Activated effector memory CD4-positive, alpha-beta T cell treated with Interleukin-2 at 50 U/mL for 16 hours (primary cell): ENCODE results near the gene CCNK.

Source experiments
- DNase-seq: peaks from one replicate; pipeline ENCODE4 v3.0.0-alpha.2; 2020

CCNK gene

DNA sequence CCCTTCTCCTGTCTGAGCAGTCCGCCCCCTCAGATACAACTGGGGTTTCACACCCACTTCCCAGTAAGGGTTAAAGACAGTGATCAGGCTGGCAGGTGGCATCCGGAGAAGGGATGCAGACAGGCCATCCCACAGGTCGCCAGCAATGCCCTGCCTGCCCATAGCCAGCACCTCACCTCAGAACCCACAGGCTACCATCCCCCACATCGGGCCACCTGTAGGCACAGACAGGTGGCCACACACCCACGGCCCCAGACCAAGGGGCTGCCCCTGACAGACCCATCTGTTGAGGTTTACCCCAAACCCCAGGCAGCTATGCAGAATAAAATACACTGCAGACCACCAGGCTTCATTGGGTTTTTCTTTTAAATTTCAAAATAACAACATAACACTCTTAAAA, 57.5 kb downstream of the CCNK start:
- no peak for DNase-seq

DNA sequence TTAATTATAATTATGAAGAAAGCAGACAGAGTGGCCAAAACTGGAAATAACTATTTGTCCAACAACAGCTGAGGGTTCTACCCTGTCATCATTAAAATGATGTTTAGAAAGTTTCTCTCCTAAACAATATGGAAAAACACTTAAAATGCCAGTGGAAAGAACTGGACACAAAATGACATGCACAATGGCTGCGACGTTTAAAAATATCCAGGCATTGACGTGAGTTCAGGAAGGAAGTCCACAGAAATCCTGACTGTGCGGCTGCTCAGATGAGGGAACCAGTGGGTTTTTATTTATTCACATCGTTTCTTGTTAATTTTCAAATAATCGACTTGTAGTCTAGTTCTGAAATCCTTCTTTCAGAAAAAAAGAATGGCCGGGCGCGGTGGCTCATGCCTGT, 58.3 kb downstream of the CCNK start:
- no peak for DNase-seq

DNA sequence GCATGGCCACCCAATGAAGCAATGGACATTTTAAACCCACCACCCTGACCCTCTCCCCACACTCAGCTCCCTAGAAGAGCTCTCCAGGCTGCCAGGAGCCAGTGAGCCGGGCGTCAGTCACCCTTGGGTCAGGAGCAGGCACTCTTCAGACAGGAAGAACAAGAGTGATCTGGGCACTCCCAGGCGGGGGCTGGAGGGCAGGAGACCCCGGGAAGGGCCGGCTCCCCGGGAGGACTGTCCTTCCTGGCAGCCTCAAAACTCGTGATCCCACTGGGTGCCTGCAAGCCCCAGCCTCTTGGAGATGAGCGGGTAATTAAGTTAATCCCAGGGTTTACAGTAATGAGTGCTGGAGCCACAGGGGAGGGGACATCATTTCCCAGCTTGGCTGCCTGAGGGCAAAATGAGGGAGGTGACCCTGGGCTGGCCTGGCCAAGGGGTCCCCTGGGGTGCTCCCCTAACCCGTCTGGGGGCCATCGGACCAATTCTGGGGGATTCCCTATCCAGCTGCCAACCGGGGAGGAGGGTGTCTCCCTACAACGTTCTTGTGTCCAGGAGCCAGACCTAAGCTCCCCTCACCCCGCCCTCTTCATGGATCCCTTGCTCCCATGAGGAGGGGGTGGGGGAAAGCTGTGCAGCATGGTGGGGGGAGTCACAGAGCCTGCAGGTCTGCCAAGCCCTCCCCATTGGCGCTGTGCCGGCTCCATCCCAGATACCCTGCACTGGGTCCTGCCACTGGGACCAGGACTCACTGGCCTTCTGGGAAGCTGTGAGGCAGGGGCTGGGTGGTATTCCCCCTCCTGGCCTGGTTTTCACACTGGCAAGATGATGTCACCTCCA, 59.2 kb downstream of the CCNK start:
- DNase-seq = no peak

- DNase-seq = no peak
Measured at GRCh38 chr14:99541211-99541610, 60.0 kb downstream of the CCNK start.

- no peak for DNase-seq
Measured at GRCh38 chr14:99541677-99542470, 60.7 kb downstream of the CCNK start.

GRCh38 chr14:99542566-99542965, 61.4 kb downstream of the CCNK start:
- DNase-seq = no peak

GRCh38 chr14:99543370-99543769, 62.2 kb downstream of the CCNK start:
- no peak for DNase-seq

- DNase-seq = no peak
Measured at GRCh38 chr14:99543985-99544384, 62.8 kb downstream of the CCNK start.

GRCh38 chr14:99544991-99545390, 63.8 kb downstream of the CCNK start:
- no peak for DNase-seq

- DNase-seq = no peak
Measured at GRCh38 chr14:99545586-99545985, 64.4 kb downstream of the CCNK start.

DNA sequence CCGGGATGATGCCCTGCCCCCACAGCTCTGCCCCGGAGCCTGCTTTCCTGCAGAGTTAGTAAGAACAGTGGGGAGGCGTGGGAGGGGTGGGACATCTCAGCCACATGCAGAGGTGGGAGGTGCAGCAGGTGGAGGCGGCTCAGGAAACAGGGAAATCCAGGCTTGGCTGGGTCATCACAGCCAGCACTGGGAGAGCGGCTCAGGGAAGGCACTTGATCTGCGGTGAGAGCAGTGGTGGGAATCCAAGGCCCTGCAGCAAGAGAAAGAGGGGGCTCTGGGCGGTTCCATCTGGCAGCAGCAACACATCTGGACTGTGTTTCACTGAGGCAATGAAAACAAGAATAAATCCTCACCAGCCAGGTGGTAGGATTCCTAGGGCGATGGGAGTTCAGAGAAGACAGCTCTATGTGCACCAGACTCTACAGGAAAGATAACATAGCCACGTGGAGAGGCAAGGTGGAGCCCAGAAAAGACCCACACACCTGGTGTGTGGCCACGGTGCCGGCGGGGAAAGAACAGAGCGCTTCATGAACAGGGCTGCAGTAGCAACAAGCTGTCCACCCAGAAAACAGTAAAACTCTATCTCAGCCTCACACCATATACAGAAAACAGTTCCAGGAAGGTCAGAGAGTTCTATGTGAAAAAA, 65.1 kb downstream of the CCNK start:
- no peak for DNase-seq

GRCh38 chr14:99548255-99548654, 67.0 kb downstream of the CCNK start:
- no peak for DNase-seq

GRCh38 chr14:99548871-99549515, 67.8 kb downstream of the CCNK start:
- no peak for DNase-seq

DNA sequence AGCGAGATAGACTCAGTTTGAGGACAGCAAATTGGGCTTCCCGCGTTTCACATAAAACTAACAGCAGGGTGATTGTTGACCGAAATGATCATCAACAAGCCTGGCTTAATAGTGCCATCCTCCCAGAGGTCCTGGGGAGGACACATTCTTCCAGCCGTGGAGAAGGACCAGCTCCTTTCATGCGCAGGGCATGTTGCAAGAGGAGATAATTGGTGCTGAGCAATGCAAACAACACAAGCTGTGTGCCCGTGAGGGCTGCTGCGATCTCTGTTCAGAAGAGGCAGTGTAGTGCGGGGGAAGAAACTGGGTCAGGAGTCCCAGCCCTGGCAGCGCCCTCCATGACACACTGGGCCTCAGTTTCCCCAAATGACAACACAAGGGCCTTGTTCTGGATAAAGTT, 68.5 kb downstream of the CCNK start:
- DNase-seq = no peak

GRCh38 chr14:99550387-99550992, 69.3 kb downstream of the CCNK start:
- no peak for DNase-seq

GRCh38 chr14:99551034-99551922, 70.1 kb downstream of the CCNK start:
- no peak for DNase-seq

GRCh38 chr14:99552021-99552553, 70.9 kb downstream of the CCNK start:
- DNase-seq = no peak

DNA sequence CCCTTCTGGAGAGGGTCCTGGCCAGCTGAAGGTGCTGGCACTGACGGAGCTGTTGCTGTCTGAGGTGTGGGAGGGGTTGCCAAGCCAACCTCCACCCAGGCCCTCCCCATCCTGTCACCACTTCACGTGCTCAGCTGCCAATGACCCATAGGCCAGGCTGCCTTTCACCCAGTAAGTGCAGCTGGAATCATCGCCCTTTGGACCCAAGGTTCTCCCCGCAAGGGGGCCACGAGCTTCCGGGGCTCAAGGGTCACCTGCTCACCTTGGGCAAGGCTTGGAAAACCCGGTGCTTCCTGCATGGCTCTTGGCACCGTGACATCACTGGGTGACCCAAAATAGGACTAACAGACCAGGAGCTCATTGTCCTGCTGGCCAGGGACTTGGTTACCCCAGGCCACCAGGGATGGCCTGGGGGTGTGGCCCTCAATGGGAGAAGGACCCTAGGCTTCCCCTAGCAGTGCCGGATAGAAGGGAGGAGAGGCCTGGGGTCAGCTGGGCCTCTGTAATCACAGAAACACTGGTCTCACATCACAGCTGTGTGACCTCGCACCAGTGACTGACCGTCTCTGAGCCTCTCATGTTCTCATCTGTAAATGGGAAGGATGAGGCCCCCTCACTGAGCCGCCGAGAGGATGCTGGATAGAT, 71.5 kb downstream of the CCNK start:
- no peak for DNase-seq

- no peak for DNase-seq
Measured at GRCh38 chr14:99554184-99554583, 73.0 kb downstream of the CCNK start.

DNA sequence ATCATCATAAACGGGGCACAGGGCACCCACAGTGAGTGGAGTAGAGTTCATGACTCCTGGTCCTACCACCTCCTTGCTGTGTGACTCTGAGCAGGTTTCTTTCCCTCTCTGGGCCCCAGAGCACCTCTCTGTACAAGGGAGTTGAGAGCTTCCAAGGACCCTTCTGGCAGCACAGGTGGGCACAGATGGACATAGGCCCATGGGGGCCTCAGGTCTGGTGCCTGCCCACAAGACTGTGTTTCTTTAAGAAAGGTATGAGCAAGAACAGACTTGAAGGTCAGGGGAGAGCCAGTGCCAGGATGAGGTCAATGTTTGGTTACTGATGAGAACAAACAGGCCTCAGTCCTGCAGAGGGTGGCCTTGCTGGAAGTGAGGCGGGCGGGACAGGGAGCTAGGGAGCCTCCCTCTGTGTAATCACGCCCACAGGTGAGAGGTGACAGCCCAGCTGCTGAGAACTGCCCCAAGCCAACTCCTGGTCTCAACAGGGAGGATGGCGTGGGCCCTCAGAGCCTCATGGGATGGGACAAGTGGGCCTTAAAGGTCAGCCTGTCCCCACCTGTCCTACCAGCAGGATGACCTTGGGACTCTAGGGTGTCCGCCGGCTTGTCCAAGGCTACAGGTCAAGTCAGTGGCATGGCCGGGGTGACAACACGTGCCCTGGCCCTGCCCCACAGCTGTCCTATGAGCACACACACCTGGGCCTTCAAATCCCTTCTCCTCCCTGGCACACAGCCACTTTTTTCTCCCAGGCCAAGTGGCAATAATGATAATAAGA, 73.7 kb downstream of the CCNK start:
- no peak for DNase-seq
